IPS-18a (cell line): ENCODE data around the gene BCAS1.

Experiments
- H3K27ac ChIP-seq: one replicate; pipeline ENCODE4 v1.5.1; 2013; ENCODE audit warnings: low read length
- H3K27me3 ChIP-seq: one replicate; pipeline ENCODE4 v1.6.1; 2013; ENCODE audit warnings: mild to moderate bottlenecking, low read length; ENCODE audit not compliant: control insufficient read depth, insufficient read depth
- H3K36me3 ChIP-seq: one replicate; pipeline ENCODE4 v1.6.1; 2013; ENCODE audit warnings: low read depth, low read length; ENCODE audit not compliant: control insufficient read depth
- H3K4me1 ChIP-seq: one replicate; pipeline ENCODE4 v1.6.1; 2013; ENCODE audit warnings: low read depth, low read length; ENCODE audit not compliant: control insufficient read depth
- H3K4me3 ChIP-seq: one replicate; pipeline ENCODE4 v1.5.1; 2013; ENCODE audit warnings: low read length
- H3K9ac ChIP-seq: one replicate; pipeline ENCODE4 v1.6.1; 2013; ENCODE audit warnings: mild to moderate bottlenecking, low read length, moderate library complexity
- H3K9me3 ChIP-seq: one replicate; pipeline ENCODE4 v1.6.1; 2013; ENCODE audit warnings: low read depth, low read length; ENCODE audit not compliant: control insufficient read depth

Gene BCAS1

GRCh38 chr20:54085910-54086309 lies 15.5 kb upstream of the BCAS1 start:
- Histone ChIP-seq H3K36me3 (no peaks in the 10 kb centered on the region), H3K27ac (no peak overlapping the region), H3K27me3 (no peaks in the 10 kb centered on the region), H3K9me3 (no peaks in the 10 kb centered on the region), H3K4me3 (no peak overlapping the region), H3K4me1 (no peaks in the 10 kb centered on the region), H3K9ac (no peak overlapping the region)

GRCh38 chr20:54085425-54085824 lies 15.0 kb upstream of the BCAS1 start:
- Histone ChIP-seq H3K4me3 (no peak overlapping the region), H3K27me3 (no peaks in the 10 kb centered on the region), H3K4me1 (no peaks in the 10 kb centered on the region), H3K36me3 (no peaks in the 10 kb centered on the region), H3K27ac (no peak overlapping the region), H3K9ac (no peak overlapping the region), H3K9me3 (no peaks in the 10 kb centered on the region)

- H3K4me3 ChIP-seq = no peak overlapping the region
- no peak overlapping the region for H3K9ac ChIP-seq
- no peaks in the 10 kb centered on the region for H3K36me3 ChIP-seq
- H3K4me1 ChIP-seq = no peaks in the 10 kb centered on the region
- no peaks in the 10 kb centered on the region for H3K9me3 ChIP-seq
- no peak overlapping the region for H3K27ac ChIP-seq
- no peaks in the 10 kb centered on the region for H3K27me3 ChIP-seq
Measured at GRCh38 chr20:54084727-54085388, 14.5 kb upstream of the BCAS1 start.

GRCh38 chr20:54084193-54084592 lies 13.8 kb upstream of the BCAS1 start:
- Histone ChIP-seq H3K9ac (no peak overlapping the region), H3K9me3 (no peaks in the 10 kb centered on the region), H3K27ac (no peak overlapping the region), H3K4me3 (no peak overlapping the region), H3K36me3 (no peaks in the 10 kb centered on the region), H3K4me1 (no peaks in the 10 kb centered on the region), H3K27me3 (no peaks in the 10 kb centered on the region)

DNA sequence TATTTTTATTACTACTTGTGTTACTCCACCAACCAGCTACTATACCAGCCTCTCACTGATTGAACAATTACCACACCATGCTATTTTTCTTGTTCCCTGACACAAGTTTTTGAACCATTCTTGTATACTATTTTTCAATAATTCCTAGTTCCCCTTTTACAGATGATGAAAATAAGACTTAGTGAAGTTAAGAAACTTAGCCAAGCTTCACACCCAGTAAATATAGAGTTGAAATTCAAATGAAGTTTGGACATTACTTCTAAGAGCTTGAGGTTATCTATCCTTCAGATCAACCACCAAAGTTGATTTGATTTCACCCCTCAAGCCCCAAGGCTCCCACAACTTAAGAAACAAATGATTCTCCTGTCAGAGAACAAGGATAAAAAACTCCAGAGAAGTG lies 13.1 kb upstream of the BCAS1 start:
- no peak overlapping the region for H3K27ac ChIP-seq
- H3K9ac ChIP-seq = no peak overlapping the region
- no peaks in the 10 kb centered on the region for H3K36me3 ChIP-seq
- no peaks in the 10 kb centered on the region for H3K9me3 ChIP-seq
- no peaks in the 10 kb centered on the region for H3K4me1 ChIP-seq
- H3K27me3 ChIP-seq = no peaks in the 10 kb centered on the region
- H3K4me3 ChIP-seq = no peak overlapping the region

DNA sequence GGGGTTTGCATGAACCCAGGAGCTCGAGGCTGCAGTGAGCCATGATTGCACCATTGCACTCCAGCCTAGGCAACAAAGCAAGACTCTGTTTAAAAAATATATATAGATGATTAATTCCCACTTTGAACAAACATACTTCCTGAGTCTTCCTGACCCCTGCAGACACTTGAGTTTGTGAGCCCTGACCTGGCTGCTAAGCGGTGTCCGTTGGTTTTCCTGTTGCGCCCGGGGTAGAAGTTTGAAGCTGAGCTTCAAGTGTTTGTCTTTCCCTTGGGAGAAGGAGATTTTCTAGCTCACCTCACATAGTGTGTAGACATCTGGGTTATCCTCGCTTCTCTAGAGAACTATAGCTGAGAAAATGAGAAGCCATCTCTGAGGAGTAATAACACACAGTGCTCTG lies 11.7 kb upstream of the BCAS1 start:
- H3K36me3 ChIP-seq = no peaks in the 10 kb centered on the region
- H3K4me1 ChIP-seq = no peaks in the 10 kb centered on the region
- no peaks in the 10 kb centered on the region for H3K9me3 ChIP-seq
- H3K4me3 ChIP-seq = no peak overlapping the region
- H3K27ac ChIP-seq = no peak overlapping the region
- H3K9ac ChIP-seq = no peak overlapping the region
- no peaks in the 10 kb centered on the region for H3K27me3 ChIP-seq

- no peaks in the 10 kb centered on the region for H3K27me3 ChIP-seq
- no peak overlapping the region for H3K27ac ChIP-seq
- no peaks in the 10 kb centered on the region for H3K4me1 ChIP-seq
Measured at GRCh38 chr20:54079652-54080051, 9.3 kb upstream of the BCAS1 start.

DNA sequence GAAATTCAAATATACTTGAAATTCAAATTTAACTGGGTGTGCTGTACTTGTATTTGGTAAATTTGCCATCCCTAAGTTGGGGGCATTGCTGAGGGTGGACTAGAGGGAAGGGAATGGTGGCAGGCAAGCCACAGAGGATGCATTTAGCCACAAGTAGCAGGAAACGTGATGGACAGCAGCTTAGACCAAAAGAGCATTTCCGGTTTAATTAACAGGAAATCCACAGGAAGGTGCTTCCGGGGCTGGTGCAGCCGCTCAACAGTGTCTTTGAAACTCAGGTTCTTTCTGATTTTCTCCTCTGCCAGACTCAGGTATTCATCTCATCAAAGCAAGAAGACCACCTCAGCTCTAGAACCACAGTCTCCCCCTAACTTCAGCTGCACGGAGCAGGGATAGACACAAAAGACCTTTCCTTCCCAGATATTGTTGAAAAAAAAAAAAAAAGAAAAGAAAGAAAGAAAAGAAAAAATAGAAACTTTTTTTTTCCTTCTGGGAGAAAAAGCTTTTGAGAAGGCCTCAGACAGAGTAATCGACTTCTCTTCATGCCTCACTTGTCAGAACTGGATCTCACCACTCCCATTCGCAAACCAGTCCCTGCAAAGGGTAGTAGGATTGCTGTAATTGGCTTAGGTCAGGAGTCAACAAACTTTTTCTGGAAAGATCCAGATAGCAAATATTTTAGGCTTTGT lies 8.0 kb upstream of the BCAS1 start:
- Histone ChIP-seq H3K4me1 (no peaks in the 10 kb centered on the region), H3K27ac (no peak overlapping the region), H3K9ac (no peak overlapping the region), H3K4me3 (no peak overlapping the region), H3K36me3 (no peaks in the 10 kb centered on the region), H3K9me3 (no peaks in the 10 kb centered on the region), H3K27me3 (no peaks in the 10 kb centered on the region)

More at GRCh38 chr20:54079652-54080051, 9.3 kb upstream of the BCAS1 start:
- Histone ChIP-seq H3K4me3 (no peak overlapping the region), H3K9me3 (no peaks in the 10 kb centered on the region), H3K9ac (no peak overlapping the region), H3K36me3 (no peaks in the 10 kb centered on the region)

- Histone ChIP-seq H3K27ac (no peak overlapping the region), H3K4me1 (no peaks in the 10 kb centered on the region), H3K9ac (no peak overlapping the region), H3K27me3 (no peaks in the 10 kb centered on the region), H3K4me3 (no peak overlapping the region), H3K9me3 (no peaks in the 10 kb centered on the region), H3K36me3 (no peaks in the 10 kb centered on the region)
Measured at GRCh38 chr20:54076259-54076658, 5.9 kb upstream of the BCAS1 start.

DNA sequence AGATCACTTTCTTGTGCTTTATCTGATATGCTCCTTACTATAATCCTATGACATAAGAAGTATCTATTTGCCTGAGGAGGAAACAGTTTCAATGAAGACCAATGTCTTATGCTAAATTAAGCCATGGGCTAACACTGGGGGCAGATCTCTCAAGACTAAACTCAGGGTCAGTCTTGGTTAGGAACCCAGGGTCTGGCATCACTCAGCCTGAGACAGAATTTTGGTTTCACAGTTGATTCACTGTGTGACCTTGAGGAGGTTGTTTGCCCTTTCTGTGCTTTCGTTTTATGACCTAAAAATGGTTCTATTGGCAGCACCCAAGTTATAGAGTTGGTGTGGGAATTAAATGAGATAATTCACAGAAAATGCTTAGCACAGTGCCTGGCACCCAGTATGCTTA lies 4.9 kb upstream of the BCAS1 start:
- Histone ChIP-seq H3K27me3 (no peaks in the 10 kb centered on the region), H3K4me1 (peaks cover 2% of the 10 kb centered on the region), H3K36me3 (no peaks in the 10 kb centered on the region), H3K4me3 (no peak overlapping the region), H3K9ac (no peak overlapping the region), H3K27ac (no peak overlapping the region), H3K9me3 (no peaks in the 10 kb centered on the region)

DNA sequence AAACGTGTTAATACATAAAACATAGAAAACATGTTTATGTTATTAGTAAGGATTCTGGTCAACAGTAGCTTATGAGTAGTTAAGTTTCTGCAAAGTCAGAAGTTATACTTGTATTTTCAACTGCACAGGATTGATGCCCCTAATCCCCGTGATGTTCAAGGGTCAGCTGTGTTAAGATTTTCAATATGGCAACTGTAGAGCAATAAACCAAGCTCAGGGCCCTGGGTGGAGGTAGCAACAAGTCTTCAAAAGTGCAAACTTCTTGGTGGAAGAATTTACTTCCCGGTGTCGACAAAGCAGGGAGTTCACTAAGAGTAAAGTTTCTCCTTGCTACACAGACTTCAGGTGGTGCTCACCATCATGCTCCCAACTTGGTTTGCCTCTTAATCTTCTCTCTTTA lies 4.1 kb upstream of the BCAS1 start:
- Histone ChIP-seq H3K27me3 (no peaks in the 10 kb centered on the region), H3K9me3 (no peaks in the 10 kb centered on the region), H3K4me1 (peaks cover 10% of the 10 kb centered on the region), H3K4me3 (no peak overlapping the region), H3K36me3 (no peaks in the 10 kb centered on the region), H3K9ac (no peak overlapping the region), H3K27ac (no peak overlapping the region)

DNA sequence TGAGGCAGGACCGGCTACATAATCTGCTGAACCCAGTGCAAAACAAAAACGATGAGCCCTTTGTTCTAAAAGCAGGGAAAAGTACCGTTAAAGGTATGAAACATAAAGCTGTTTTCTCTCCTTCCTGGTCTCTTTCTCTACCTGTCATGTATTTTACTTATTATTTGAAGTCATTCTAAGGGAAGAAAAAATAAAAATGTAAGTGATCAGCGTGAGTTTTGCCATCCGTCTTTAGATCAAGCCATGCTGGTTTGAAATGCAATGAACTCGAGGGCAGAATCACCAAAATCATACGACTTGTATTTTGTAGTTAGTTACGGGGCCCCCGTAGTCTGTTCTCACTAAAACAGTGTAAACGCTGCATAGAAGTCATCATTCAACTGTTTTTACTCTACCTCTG lies 2.9 kb upstream of the BCAS1 start:
- no peaks in the 10 kb centered on the region for H3K9me3 ChIP-seq
- peaks cover 19% of the 10 kb centered on the region for H3K4me1 ChIP-seq
- H3K36me3 ChIP-seq = no peaks in the 10 kb centered on the region
- H3K27me3 ChIP-seq = no peaks in the 10 kb centered on the region
- no peak overlapping the region for H3K9ac ChIP-seq
- H3K27ac ChIP-seq = no peak overlapping the region
- H3K4me3 ChIP-seq = no peak overlapping the region
